Lower leg skin (tissue), 3 donors: ENCODE results near the gene USP2.

Experiments used
- POLR2A ChIP-seq, 2 donors: fragments of 450-650 bp; IDR thresholded peaks; one replicate each; pipeline ENCODE4 v1.6.1; 2016 to 2017; ENCODE audit warnings: antibody characterized with exemption in 2 of 2, mild to moderate bottlenecking in 1 of 2, moderate library complexity in 1 of 2
- TF ChIP-seq, protein P1 (sequence below), 3 donors: fragments of 450-650 bp; IDR thresholded peaks; one replicate each; pipeline ENCODE4 v1.5.1; 2016; ENCODE audit warnings: antibody characterized with exemption in 3 of 3, mild to moderate bottlenecking in 3 of 3, moderate library complexity in 2 of 3

DNA sequence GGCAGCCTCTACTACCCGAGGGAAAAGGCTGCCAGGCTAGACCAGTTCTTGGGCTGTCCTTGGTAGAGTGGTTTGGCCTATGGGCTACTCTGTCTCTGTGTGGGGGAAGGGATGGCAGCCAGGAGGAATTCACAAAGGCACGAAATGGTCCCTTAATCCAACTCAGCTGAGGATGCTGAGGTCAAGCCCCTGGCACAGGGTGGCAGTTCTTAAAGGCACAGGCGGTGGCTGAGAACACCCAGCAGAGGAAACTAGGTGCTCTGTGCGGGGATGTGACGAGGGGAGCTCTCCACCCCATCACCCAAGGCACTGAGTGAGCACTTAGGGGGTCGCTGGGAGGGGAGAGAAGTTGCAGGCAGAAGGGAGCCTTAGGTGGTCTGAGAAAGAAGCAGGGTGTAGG lies 34.9 kb downstream of the USP2 start, which contains the start of gene MFRP:
- TF ChIP-seq POLR2A (IDR thresholded peaks at IDR 0.05), result no peak
- TF ChIP-seq, protein P1, sequence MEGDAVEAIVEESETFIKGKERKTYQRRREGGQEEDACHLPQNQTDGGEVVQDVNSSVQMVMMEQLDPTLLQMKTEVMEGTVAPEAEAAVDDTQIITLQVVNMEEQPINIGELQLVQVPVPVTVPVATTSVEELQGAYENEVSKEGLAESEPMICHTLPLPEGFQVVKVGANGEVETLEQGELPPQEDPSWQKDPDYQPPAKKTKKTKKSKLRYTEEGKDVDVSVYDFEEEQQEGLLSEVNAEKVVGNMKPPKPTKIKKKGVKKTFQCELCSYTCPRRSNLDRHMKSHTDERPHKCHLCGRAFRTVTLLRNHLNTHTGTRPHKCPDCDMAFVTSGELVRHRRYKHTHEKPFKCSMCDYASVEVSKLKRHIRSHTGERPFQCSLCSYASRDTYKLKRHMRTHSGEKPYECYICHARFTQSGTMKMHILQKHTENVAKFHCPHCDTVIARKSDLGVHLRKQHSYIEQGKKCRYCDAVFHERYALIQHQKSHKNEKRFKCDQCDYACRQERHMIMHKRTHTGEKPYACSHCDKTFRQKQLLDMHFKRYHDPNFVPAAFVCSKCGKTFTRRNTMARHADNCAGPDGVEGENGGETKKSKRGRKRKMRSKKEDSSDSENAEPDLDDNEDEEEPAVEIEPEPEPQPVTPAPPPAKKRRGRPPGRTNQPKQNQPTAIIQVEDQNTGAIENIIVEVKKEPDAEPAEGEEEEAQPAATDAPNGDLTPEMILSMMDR (IDR thresholded peaks at IDR 0.05), result no peak
